HG03558 (cell line): ENCODE results near the gene CELA3B.
"Not testable (repeated sequence)": the region's sequence is repeated elsewhere in the genome, so short reads cannot be mapped to it uniquely, and the experiment has no call there.

Experiments used
- ATAC-seq: cut with Tn5 transposase; IDR thresholded peaks from one replicate; pipeline ENCODE4 v1.9.1; 2021; ENCODE audit warnings: moderate number of reproducible peaks; ENCODE audit not compliant: unreplicated experiment; ENCODE audit errors: extremely low read depth

CELA3B gene

DNA sequence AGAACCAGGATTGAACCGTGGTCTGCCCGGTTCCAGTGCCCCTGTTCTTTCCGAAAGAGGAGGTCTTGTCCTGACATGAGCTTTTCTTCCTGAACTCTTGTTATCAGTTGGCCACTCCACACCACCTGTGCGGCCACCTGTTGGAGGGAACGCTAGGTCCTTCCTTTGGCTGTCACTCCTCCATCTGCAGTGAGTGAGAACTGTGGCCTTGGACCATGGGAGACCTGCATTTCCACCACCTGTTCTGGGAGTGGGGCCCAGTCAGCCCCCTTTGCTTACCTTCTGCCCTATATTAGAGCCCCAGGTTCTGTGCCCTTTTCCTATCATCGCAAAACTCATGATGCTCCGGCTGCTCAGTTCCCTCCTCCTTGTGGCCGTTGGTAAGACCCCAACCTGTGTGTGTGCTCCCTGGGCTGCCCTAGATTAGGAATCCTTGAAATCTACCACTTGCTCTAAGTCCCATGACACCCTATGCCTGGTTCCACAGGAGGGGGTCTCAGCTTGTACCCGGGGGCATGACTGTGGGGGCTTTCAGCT lies at the start of gene CELA3B:
TSS of gene CELA3B (plus strand) at position 320 of the 537 bp plus-strand sequence. CDS start at position 338, 18 bp downstream.
- ATAC-seq = not testable (repeated sequence)

DNA sequence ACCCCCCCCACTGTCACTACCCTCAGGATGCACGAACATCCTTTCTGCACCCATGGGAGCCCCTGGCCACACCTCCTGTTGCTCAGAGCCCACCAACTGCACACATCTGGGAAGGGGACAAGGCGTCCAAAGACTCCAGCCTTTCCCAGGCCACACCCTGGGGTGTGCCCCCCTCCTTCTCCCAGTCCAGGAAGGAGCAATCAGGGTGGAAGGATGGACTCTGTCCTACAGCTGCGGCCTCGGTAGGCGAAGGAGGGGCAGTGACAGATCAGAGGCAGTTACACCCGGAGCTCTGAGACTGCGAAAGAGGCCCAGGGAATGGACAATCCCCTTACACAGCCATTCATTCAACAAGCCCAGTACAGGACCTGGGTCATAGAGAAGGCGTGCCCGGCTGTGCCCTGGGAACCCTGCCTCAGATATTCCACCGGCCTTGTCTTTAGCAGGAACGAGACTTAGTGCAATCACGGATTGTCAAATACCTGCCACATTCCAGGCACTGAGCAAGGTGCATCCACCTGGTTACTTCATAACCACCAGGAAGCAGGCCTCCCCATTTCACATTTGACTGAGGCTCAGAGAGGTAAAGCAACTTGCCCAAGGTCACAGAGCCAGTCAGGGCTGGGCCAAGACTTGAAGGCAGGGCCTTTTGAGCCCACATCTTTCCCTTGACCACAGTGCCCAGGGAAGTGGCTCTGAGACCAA lies 49.1 kb upstream of the CELA3B start:
- ATAC-seq = no peak

- ATAC-seq = no peak
Observed at GRCh38 chr1:21930080-21930571, 46.7 kb upstream of the CELA3B start.

- ATAC-seq = no peak
Observed at GRCh38 chr1:21930629-21931170, 46.1 kb upstream of the CELA3B start.

- no peak for ATAC-seq
Observed at GRCh38 chr1:21931171-21932093, 45.4 kb upstream of the CELA3B start.

- ATAC-seq = no peak
Observed at GRCh38 chr1:21932127-21932526, 44.7 kb upstream of the CELA3B start.

- ATAC-seq = no peak
Observed at GRCh38 chr1:21933397-21934248, 43.2 kb upstream of the CELA3B start.

GRCh38 chr1:21935393-21935804 lies 41.4 kb upstream of the CELA3B start:
- ATAC-seq = no peak

DNA sequence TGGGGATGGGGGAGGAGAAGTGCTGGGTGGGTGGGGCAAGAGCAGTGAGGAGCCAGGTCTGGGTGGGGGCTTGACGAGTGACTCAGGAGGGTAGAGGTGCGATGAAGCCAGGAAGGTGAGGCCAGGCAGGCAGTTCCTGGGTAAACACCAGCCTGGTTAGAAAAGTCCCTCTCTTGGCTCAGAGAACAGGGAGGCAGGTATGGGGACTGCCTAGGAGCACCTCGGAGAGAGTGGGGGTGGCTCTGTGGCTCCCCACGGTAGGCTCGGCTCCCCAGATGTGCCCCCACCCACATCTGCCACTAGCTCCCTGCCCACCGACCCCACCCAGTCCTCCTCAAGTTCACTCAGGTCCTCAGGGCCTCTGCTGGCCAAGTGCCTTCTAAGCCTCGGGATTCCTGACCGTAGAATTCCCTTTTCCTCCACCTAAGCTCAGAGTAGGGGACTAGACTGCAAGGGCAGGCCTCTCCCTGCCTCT lies 40.9 kb upstream of the CELA3B start:
- ATAC-seq = no peak

- ATAC-seq = no peak
Observed at GRCh38 chr1:21936366-21937031, 40.3 kb upstream of the CELA3B start.

DNA sequence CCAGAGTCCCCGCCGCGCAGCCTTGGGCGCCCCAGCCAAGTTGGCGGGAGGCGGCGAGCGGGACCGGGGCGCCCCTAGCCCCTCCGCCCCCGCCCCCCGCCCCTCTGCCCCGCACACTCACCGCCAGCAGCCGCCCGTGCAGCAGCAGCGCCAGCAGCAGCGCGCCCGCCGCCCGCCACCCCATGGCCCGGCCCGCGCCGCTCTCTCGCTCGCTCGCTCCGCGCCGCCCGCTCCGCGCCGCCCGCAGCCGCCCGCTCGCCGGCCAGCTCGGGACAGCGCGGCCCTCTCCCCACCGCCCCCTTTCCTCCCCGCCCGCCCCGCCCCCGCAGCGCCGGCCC lies 39.8 kb upstream of the CELA3B start, which contains the start of gene HSPG2:
TSS of gene HSPG2 (minus strand) at position 277 of the 338 bp plus-strand sequence. CDS start at position 184, 93 bp downstream.
- ATAC-seq = no peak

GRCh38 chr1:21937372-21938121 lies 39.3 kb upstream of the CELA3B start:
- ATAC-seq = no peak

DNA sequence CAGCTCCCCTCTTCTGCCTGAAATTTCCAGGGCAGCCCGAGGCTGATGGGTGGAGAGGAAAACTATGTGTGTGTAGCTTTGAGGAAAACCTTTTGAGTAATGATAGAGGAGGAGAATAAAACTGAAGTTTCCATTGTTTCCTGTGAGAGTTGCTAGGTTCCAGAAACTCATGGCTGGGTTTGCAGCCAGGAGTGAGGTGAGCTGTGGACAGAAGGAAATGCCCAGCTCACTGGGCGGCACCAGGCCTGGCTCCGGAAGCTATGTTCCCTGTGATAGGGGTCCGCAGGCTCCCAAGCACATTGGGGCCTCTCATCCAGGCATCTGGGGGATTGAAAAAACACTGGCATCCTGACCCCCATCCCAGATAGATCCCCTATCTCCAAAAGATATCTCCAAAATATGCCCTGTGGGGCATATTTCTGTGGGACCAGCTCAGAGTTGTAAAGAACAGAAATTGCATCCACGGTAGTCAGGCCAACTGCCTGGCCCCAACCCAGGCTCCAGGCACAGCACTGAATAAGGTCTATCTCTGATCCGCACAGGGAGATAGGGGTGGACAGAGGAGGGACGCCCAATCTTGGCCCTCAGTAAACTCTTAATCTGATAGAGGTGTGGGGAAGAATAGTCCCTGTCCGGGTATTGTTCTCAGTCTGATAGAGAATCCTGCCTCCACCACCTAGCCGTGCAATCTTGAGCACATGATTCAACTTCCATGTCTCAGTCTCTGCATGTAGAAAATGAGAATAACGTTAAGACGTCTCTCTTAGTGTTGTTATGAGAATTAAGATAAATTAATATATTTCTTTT lies 37.9 kb upstream of the CELA3B start:
- no peak for ATAC-seq

DNA sequence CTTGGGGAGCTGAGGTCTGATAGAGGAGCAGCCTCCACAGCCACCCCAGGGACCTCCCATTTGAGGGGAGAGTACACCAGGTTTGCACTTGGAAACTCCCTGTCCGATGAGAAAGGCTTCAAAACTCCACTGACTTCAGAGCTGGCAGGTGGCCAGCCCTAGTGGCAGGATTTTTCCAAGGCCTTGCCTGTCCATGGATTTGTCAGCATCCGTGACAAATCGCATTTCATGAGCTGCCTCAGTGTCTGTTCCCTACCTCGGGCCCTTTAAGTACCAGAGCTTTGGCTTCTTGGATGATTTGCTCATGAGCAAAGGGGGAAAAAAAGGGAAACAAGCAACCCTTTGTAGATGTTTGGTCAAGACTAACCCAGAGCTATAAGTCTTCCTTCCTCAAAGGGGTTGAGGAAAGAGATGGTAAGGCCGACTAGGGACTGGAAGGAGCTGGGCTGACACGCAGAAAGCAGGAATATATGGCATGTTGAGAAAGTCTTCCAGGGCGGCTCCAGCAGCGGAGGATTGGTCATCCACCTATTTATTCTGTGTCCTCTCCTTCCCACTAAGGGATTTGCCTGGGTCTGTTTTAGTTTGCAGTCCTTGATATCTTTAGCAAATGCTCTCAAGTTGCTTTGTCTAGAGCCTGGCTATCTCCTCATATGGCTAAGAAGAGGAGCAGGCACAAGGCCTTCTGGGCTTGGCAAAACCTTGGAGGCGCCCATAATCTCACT lies 37.0 kb upstream of the CELA3B start:
- ATAC-seq = no peak

GRCh38 chr1:21940492-21940891 lies 36.3 kb upstream of the CELA3B start:
- no peak for ATAC-seq

DNA sequence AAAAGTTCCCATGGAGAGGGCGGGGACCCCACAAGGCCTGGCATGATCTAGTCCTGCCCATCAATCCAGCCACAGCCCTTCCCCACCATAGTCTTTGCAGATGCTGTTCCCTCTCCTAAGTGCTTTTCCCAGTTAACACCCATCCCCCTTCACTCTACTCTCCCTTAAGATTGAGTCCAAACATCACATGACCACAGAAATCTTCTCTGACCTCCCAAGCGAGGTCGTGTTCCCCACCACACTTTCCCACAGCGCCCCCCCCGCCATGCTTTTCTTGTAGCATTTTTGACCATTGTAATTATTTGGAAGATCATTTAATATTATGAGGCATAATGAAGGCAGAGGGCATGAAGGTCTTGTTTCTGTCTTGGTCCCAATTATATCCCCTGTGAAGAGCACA lies 35.5 kb upstream of the CELA3B start:
- ATAC-seq = no peak

- ATAC-seq = no peak
Observed at GRCh38 chr1:21942464-21942863, 34.4 kb upstream of the CELA3B start.
